ENCODE data around the gene C1QBP.

DNA sequence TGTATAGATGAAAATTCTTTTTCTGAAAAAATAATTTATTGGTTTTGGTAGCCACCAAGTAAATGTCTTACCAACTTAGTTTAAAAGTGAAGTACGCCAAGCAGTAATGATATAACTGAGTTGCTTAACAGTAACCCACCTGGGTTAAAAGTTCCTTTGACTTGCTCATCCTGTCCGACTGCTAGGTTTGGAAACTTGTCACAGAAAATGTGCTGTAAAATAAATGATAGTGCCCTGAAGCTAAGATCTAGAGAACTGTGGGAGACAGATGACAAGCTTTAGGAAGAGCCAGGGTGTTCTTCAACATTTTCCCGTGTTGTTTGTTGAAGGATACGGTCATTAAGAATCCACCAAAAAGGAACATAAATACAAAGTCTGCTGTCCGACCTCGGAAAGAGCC, 42.0 kb upstream of the C1QBP start:
- TF ChIP-seq CTCF (IDR thresholded peaks at IDR 0.05; ENCODE audit: low read length) (no peak), EZH2 (IDR thresholded peaks at IDR 0.05; ENCODE audit: borderline replicate concordance, low read length) (no peak)
